ENCODE results near the gene MRPL47. TPM values are rescaled to one million over a fixed set of nuclear protein-coding genes. Genes with fewer than 3 reads are reported as not detected.
A peak's percentile ranks its signal among the peaks of the same experiment; 100 is the strongest.

The MRPL47 gene
- total RNA-seq, 1 donor from 2014 or later: 41.1 TPM

- DNase-seq (ENCODE audit: low spot score in 2 of 2): no peak
- no peaks in the 10 kb centered on the region for H3K4me1 ChIP-seq
- intact Hi-C loops (cut with DNase I): no loop called here
- no peaks in the 10 kb centered on the region for H3K27me3 ChIP-seq
- TF ChIP-seq, protein P1, sequence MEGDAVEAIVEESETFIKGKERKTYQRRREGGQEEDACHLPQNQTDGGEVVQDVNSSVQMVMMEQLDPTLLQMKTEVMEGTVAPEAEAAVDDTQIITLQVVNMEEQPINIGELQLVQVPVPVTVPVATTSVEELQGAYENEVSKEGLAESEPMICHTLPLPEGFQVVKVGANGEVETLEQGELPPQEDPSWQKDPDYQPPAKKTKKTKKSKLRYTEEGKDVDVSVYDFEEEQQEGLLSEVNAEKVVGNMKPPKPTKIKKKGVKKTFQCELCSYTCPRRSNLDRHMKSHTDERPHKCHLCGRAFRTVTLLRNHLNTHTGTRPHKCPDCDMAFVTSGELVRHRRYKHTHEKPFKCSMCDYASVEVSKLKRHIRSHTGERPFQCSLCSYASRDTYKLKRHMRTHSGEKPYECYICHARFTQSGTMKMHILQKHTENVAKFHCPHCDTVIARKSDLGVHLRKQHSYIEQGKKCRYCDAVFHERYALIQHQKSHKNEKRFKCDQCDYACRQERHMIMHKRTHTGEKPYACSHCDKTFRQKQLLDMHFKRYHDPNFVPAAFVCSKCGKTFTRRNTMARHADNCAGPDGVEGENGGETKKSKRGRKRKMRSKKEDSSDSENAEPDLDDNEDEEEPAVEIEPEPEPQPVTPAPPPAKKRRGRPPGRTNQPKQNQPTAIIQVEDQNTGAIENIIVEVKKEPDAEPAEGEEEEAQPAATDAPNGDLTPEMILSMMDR (IDR thresholded peaks at IDR 0.05): no peak
- no peaks in the 10 kb centered on the region for H3K9me3 ChIP-seq
- H3K27ac ChIP-seq: no peak overlapping the region
- no peak overlapping the region for H3K4me3 ChIP-seq
- H3K36me3 ChIP-seq: peaks cover 58 to 88% of the 10 kb centered on the region in 2 donors
These were observed 13.8 kb downstream of the MRPL47 start for GRCh38 chr3:179590669-179591068.

GRCh38 chr3:179589143-179589542 is 15.3 kb downstream of the MRPL47 start:
- no peaks in the 10 kb centered on the region for H3K27me3 ChIP-seq
- H3K27ac ChIP-seq: no peak overlapping the region
- peaks cover 53 to 78% of the 10 kb centered on the region in 2 donors for H3K36me3 ChIP-seq
- no peaks in the 10 kb centered on the region for H3K9me3 ChIP-seq
- H3K4me1 ChIP-seq: no peaks in the 10 kb centered on the region
- TF ChIP-seq, protein P1 (IDR thresholded peaks at IDR 0.05): no peak
- no peak overlapping the region for H3K4me3 ChIP-seq
- DNase-seq (ENCODE audit: low spot score in 2 of 2): no peak
- intact Hi-C loops (cut with DNase I): no loop called here

- H3K4me3 ChIP-seq: no peak overlapping the region
- intact Hi-C loops (cut with DNase I): no loop called here
- H3K27ac ChIP-seq: no peak overlapping the region
- no peaks in the 10 kb centered on the region for H3K9me3 ChIP-seq
- TF ChIP-seq, protein P1 (IDR thresholded peaks at IDR 0.05): no peak
- H3K36me3 ChIP-seq: peaks cover 17 to 52% of the 10 kb centered on the region in 2 donors
- no peaks in the 10 kb centered on the region for H3K27me3 ChIP-seq
- no peak for DNase-seq (ENCODE audit: low spot score in 2 of 2)
- H3K4me1 ChIP-seq: no peaks in the 10 kb centered on the region
These were observed 23.4 kb downstream of the MRPL47 start for GRCh38 chr3:179580992-179581391.

- H3K9me3 ChIP-seq: no peaks in the 10 kb centered on the region
- no peak overlapping the region for H3K27ac ChIP-seq
- intact Hi-C loops (cut with DNase I): no loop called here
- H3K27me3 ChIP-seq: no peaks in the 10 kb centered on the region
- H3K4me3 ChIP-seq: no peak overlapping the region
- peaks cover 3 to 9% of the 10 kb centered on the region in 2 donors for H3K36me3 ChIP-seq
- TF ChIP-seq, protein P1 (IDR thresholded peaks at IDR 0.05): no peak
- H3K4me1 ChIP-seq: peaks cover 0 to 3% of the 10 kb centered on the region in 2 donors
- no peak for DNase-seq (ENCODE audit: low spot score in 2 of 2)
These were observed 38.9 kb downstream of the MRPL47 start for GRCh38 chr3:179565496-179565895.

DNA sequence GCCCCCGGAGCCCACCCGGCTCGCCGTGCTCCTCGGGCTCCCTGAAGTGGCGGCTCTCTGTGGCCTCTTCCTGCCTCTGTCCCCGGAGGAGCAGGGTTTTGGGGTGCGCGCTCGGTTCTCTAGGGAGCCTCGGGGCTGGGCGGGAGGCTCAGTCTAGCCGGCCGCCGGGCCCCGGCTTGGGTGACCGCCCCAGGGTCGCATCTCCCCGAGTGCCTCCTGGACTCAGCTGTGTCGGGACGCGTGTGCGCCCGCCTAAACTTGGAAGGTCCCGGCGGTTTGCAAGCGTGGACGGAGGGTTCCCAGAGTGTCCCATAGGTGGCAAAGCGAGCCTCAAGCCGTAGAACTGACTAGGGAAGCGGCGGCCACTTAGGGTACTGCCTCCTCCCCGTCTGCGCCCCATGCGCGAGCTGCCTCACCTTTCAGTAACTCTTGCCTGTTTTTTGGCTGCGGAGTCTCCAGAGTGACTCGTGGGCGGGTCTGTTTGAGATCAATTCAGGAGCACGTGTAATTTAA is 41.1 kb downstream of the MRPL47 start:
- Histone ChIP-seq H3K27me3 (no peaks in the 10 kb centered on the region), H3K9me3 (no peaks in the 10 kb centered on the region), H3K27ac (peak overlapping the region; percentile 70 to 84), H3K4me1 (peaks cover 0 to 3% of the 10 kb centered on the region in 2 donors), H3K36me3 (no peaks in the 10 kb centered on the region), H3K4me3 (peak overlapping the region; percentile 78 to 85)
- DNase-seq (ENCODE audit: low spot score in 2 of 2): peak; percentile 9 to 84
- intact Hi-C loops (cut with DNase I): loop anchor here (1.0 to 2.0 kb wide), 4 partner anchors 89 to 241 kb away; partner anchors contain the start of genes GNB4, MFN1, USP13 and ZNF639
- TF ChIP-seq, protein P1 (IDR thresholded peaks at IDR 0.05): peak; percentile 45 to 53 (median 52)
